ENCODE measurements around the gene PLEKHA1. TPM values are rescaled to one million over a fixed set of nuclear protein-coding genes. Genes with fewer than 3 reads are reported as not detected.

Gene PLEKHA1
- total RNA-seq, 2 donors from 2014 or later: 22.3 to 46.8 TPM

GRCh38 chr10:122362031-122362592 lies 12.4 kb upstream of the PLEKHA1 start:
- no peak for ATAC-seq (ENCODE audit: insufficient number of reproducible peaks, low FRiP score, low read depth)
- Histone ChIP-seq H3K9me3 (no peaks in the 10 kb centered on the region), H3K27ac (no peak overlapping the region), H3K4me1 (ENCODE audit: control insufficient read depth in 1 of 2, low read depth in 2 of 2) (peaks cover 3 to 24% of the 10 kb centered on the region in 2 donors), H3K4me3 (no peak overlapping the region), H3K36me3 (no peaks in the 10 kb centered on the region), H3K27me3 (replicated peaks; ENCODE audit: insufficient read depth) (no peaks in the 10 kb centered on the region)
- DNase-seq (ENCODE audit: low spot score): no peak
- no peak for TF ChIP-seq CTCF (IDR thresholded peaks at IDR 0.05)

GRCh38 chr10:122362621-122363020 lies 11.9 kb upstream of the PLEKHA1 start:
- Histone ChIP-seq H3K27ac (no peak overlapping the region), H3K9me3 (no peaks in the 10 kb centered on the region), H3K4me1 (ENCODE audit: control insufficient read depth in 1 of 2, low read depth in 2 of 2) (peaks cover 3 to 24% of the 10 kb centered on the region in 2 donors), H3K36me3 (no peaks in the 10 kb centered on the region), H3K27me3 (replicated peaks; ENCODE audit: insufficient read depth) (no peaks in the 10 kb centered on the region), H3K4me3 (no peak overlapping the region)
- no peak for DNase-seq (ENCODE audit: low spot score)
- ATAC-seq (ENCODE audit: insufficient number of reproducible peaks, low FRiP score, low read depth): no peak
- TF ChIP-seq CTCF (IDR thresholded peaks at IDR 0.05): no peak

GRCh38 chr10:122363311-122363710 lies 11.2 kb upstream of the PLEKHA1 start:
- DNase-seq (ENCODE audit: low spot score): no peak
- Histone ChIP-seq H3K9me3 (no peaks in the 10 kb centered on the region), H3K4me3 (no peak overlapping the region), H3K36me3 (no peaks in the 10 kb centered on the region), H3K27ac (peak overlapping the region in 1 of 2 donors; percentile 44), H3K27me3 (replicated peaks; ENCODE audit: insufficient read depth) (no peaks in the 10 kb centered on the region), H3K4me1 (ENCODE audit: control insufficient read depth in 1 of 2, low read depth in 2 of 2) (peaks cover 3 to 24% of the 10 kb centered on the region in 2 donors)
- ATAC-seq (ENCODE audit: insufficient number of reproducible peaks, low FRiP score, low read depth): no peak
- no peak for TF ChIP-seq CTCF (IDR thresholded peaks at IDR 0.05)

GRCh38 chr10:122363722-122364463 lies 10.6 kb upstream of the PLEKHA1 start:
- no peak for ATAC-seq (ENCODE audit: insufficient number of reproducible peaks, low FRiP score, low read depth)
- H3K27me3 ChIP-seq (replicated peaks; ENCODE audit: insufficient read depth): no peaks in the 10 kb centered on the region
- TF ChIP-seq CTCF (IDR thresholded peaks at IDR 0.05): no peak

GRCh38 chr10:122368502-122369254 lies 5.8 kb upstream of the PLEKHA1 start:
- no peaks in the 10 kb centered on the region for H3K27me3 ChIP-seq (replicated peaks; ENCODE audit: insufficient read depth)
- peaks cover 10 to 44% of the 10 kb centered on the region in 2 donors for H3K4me1 ChIP-seq (ENCODE audit: control insufficient read depth in 1 of 2, low read depth in 2 of 2)
- H3K36me3 ChIP-seq: no peaks in the 10 kb centered on the region
- H3K4me3 ChIP-seq: no peak overlapping the region
- DNase-seq (ENCODE audit: low spot score) (no peak), ATAC-seq (ENCODE audit: insufficient number of reproducible peaks, low FRiP score, low read depth) (no peak)
- H3K9me3 ChIP-seq: no peaks in the 10 kb centered on the region
- H3K27ac ChIP-seq: no peak overlapping the region
- TF ChIP-seq CTCF (IDR thresholded peaks at IDR 0.05): no peak

More at GRCh38 chr10:122363722-122364463, 10.6 kb upstream of the PLEKHA1 start:
- Histone ChIP-seq H3K9me3 (no peaks in the 10 kb centered on the region), H3K4me1 (ENCODE audit: control insufficient read depth in 1 of 2, low read depth in 2 of 2) (peaks cover 3 to 24% of the 10 kb centered on the region in 2 donors), H3K4me3 (no peak overlapping the region), H3K36me3 (no peaks in the 10 kb centered on the region), H3K27ac (peak overlapping the region in 1 of 2 donors; percentile 44)
- no peak for DNase-seq (ENCODE audit: low spot score)
